Caco-2 (cell line): Measurements from ENCODE around the gene RNU4-1. TPM values are rescaled to one million over a fixed set of nuclear protein-coding genes. Genes with fewer than 3 reads are reported as not detected.

Experiments used
- BruUV-seq: library from RNA; stranded (reverse); fragments of 400-500 nt; replicated peaks from 2 replicates; lab custom pipeline; 2021; lab: Mats Ljungman, UMichigan
- CTCF ChIA-PET: fragments of 300-600 bp; sonication (Branson Sonifier 250); formaldehyde crosslinking; loops from one replicate; lab custom pipeline; 2022; ENCODE audit warnings: antibody characterized with exemption; lab: Charles Lee
- POLR2A ChIA-PET: fragments of 300-600 bp; sonication (Branson Sonifier 250); formaldehyde crosslinking; loops from one replicate; lab custom pipeline; 2022; ENCODE audit warnings: antibody characterized with exemption; lab: Charles Lee
- DNase-seq, 2 experiments: peaks; one replicate each; pipeline versions ENCODE4 v3.0.0 to v3.0.0-alpha.2; 2020 to 2022
- H3K27me3 ChIP-seq: replicated peaks from 2 replicates; pipeline ENCODE4 v1.6.0; 2011; ENCODE audit warnings: low read length; ENCODE audit not compliant: control insufficient read depth, insufficient read depth
- H3K36me3 ChIP-seq: 2 replicates; pipeline ENCODE4 v1.5.1; 2011; ENCODE audit warnings: low read length; ENCODE audit not compliant: control insufficient read depth, insufficient read depth
- H3K4me1 ChIP-seq: fragments of 250-450 bp; sonication (Bioruptor Pico); 2 replicates; pipeline ENCODE4 v1.5.1; 2020; ENCODE audit warnings: mild to moderate bottlenecking
- H3K4me3 ChIP-seq: 2 replicates; pipeline ENCODE4 v1.5.1; 2011; ENCODE audit warnings: low read depth, mild to moderate bottlenecking, control low read depth, low read length
- H3K9me3 ChIP-seq: fragments of 250-450 bp; sonication (Bioruptor Pico); 2 replicates; pipeline ENCODE4 v1.5.1; 2020; ENCODE audit warnings: mild to moderate bottlenecking, moderate library complexity
- H3K27ac Mint-ChIP-seq: one replicate; pipeline ENCODE4 v1.8.0; 2022; ENCODE audit warnings: mixed read lengths; ENCODE audit not compliant: unreplicated experiment
- H3K27me3 Mint-ChIP-seq: one replicate; pipeline ENCODE4 v1.8.0; 2022; ENCODE audit warnings: mixed read lengths; ENCODE audit not compliant: insufficient read depth, unreplicated experiment
- H3K36me3 Mint-ChIP-seq: one replicate; pipeline ENCODE4 v1.8.0; 2022; ENCODE audit warnings: mild to moderate bottlenecking, mixed read lengths; ENCODE audit not compliant: insufficient read depth, unreplicated experiment
- H3K4me1 Mint-ChIP-seq: one replicate; pipeline ENCODE4 v1.8.0; 2022; ENCODE audit warnings: low read depth, mixed read lengths; ENCODE audit not compliant: unreplicated experiment
- H3K4me3 Mint-ChIP-seq: one replicate; pipeline ENCODE4 v1.8.0; 2022; ENCODE audit warnings: mild to moderate bottlenecking, moderate library complexity, mixed read lengths; ENCODE audit not compliant: unreplicated experiment
- H3K9me3 Mint-ChIP-seq: one replicate; pipeline ENCODE4 v1.8.0; 2022; ENCODE audit warnings: mixed read lengths; ENCODE audit not compliant: unreplicated experiment
- intact Hi-C: fragments of 100-400 bp; cut with micrococcal nuclease; formaldehyde crosslinking; loops from one replicate; pipeline ENCODE4 v1.10.0; 2022; ENCODE audit not compliant: unreplicated experiment
- total RNA-seq: library from RNA; stranded (reverse); gene quantifications from 2 replicates; pipeline ENCODE4 v1.2.3, GENCODE V29; 2022
- TF ChIP-seq, protein P1 (sequence below), 2 experiments: fragments of 200-600 bp in 1 of 2; IDR thresholded peaks; 1 replicate in 1 of 2; 2 replicates in 1 of 2; pipeline versions ENCODE4 v1.5.1 to v1.8.0; 2011 to 2022; ENCODE audit warnings: antibody characterized with exemption in 1 of 2, control low read depth in 1 of 2, inconsistent platforms in 1 of 2, low read depth in 1 of 2, low read length in 1 of 2, mild to moderate bottlenecking in 1 of 2, moderate library complexity in 1 of 2; ENCODE audit not compliant: insufficient read depth in 1 of 2, severe bottlenecking in 1 of 2, unreplicated experiment in 1 of 2

Gene RNU4-1
- total RNA-seq, 1 experiment from 2014 or later = 3,645 TPM

DNA sequence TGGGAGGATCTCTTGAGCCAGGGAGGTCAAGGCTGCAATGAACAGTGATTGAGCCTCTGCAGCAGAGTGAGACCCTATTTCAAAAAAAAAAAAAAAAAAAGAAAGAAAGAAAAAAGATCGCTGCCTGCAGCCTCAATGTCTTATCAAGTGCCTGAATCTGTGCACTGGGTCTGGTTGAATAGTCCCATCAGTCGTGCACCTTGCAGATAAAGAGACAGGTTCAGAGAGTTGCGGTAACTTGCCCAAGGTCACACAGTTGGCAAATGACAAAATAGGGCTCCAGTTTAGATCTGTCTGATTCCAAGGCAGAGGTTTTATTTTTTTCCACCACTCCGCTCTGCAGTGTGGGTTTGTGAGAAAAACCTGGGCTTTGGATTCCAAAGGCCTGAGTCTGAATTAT, 35.2 kb upstream of the RNU4-1 start:
- Histone ChIP-seq H3K4me3 (no peak overlapping the region), H3K4me1 (no peaks in the 10 kb centered on the region), H3K9me3 (no peaks in the 10 kb centered on the region), H3K36me3 (no peaks in the 10 kb centered on the region), H3K27me3 (no peaks in the 10 kb centered on the region)
- intact Hi-C loops = loop anchor here (5.0 kb wide), 1 partner anchor 254 kb away; the partner anchor contains the start of gene POP5
- Mint-ChIP-seq H3K4me3 (no peak overlapping the region), H3K27me3 (no peaks in the 10 kb centered on the region), H3K36me3 (no peaks in the 10 kb centered on the region), H3K9me3 (no peaks in the 10 kb centered on the region), H3K27ac (no peak overlapping the region), H3K4me1 (peaks cover 7% of the 10 kb centered on the region)
- BruUV-seq = no TSS peak
- ChIA-PET POLR2A (no interaction called here), CTCF (no interaction called here)
- DNase-seq = no peak
- TF ChIP-seq, protein P1, sequence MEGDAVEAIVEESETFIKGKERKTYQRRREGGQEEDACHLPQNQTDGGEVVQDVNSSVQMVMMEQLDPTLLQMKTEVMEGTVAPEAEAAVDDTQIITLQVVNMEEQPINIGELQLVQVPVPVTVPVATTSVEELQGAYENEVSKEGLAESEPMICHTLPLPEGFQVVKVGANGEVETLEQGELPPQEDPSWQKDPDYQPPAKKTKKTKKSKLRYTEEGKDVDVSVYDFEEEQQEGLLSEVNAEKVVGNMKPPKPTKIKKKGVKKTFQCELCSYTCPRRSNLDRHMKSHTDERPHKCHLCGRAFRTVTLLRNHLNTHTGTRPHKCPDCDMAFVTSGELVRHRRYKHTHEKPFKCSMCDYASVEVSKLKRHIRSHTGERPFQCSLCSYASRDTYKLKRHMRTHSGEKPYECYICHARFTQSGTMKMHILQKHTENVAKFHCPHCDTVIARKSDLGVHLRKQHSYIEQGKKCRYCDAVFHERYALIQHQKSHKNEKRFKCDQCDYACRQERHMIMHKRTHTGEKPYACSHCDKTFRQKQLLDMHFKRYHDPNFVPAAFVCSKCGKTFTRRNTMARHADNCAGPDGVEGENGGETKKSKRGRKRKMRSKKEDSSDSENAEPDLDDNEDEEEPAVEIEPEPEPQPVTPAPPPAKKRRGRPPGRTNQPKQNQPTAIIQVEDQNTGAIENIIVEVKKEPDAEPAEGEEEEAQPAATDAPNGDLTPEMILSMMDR (IDR thresholded peaks at IDR 0.05; ENCODE audit: insufficient read depth in 1 of 2, low read depth in 1 of 2, low read length in 1 of 2, severe bottlenecking in 1 of 2, unreplicated experiment in 1 of 2) = no peak

DNA sequence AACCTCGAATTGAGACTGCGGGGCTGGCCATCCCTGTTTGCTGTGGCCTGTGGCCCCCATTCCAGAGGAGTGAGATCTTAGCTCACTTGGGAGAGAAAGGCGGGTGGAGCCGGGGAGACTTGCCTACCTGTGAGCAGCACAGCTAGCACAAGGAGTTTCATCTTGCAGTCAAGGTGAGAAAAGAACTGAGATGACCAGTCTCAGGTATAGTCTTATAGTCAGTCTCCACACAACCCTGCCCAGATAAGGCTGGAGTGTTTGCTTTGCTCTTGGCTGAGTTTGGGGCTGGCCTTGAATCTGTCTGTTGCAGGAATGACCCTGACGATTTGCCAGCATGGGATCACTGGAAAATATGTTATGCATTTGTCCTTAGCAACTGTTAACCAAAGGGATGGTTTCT, 34.6 kb upstream of the RNU4-1 start, which contains the start of gene PLA2G1B:
Gene PLA2G1B, minus strand, starts transcription at position 187 of the 400 bp plus-strand sequence. Its CDS starts 26 bp downstream, at position 161.
- ChIA-PET POLR2A (no interaction called here), CTCF (interaction anchor here (0.6 kb wide), 2 partner anchors 103 to 258 kb away, joined by 3 read pairs; no protein-coding TSS in a partner anchor)
- DNase-seq = no peak
- Histone ChIP-seq H3K4me3 (no peak within 1 kb of the TSS), H3K36me3 (no peaks in the 10 kb centered on the region), H3K4me1 (no peaks in the 10 kb centered on the region), H3K9me3 (no peaks in the 10 kb centered on the region), H3K27me3 (no peaks in the 10 kb centered on the region)
- Mint-ChIP-seq H3K9me3 (no peaks in the 10 kb centered on the region), H3K4me3 (no peak within 1 kb of the TSS), H3K36me3 (no peaks in the 10 kb centered on the region), H3K27me3 (no peaks in the 10 kb centered on the region), H3K27ac (no peak within 1 kb of the TSS), H3K4me1 (peaks cover 7% of the 10 kb centered on the region)
- TF ChIP-seq, protein P1 (IDR thresholded peaks at IDR 0.05; ENCODE audit: insufficient read depth in 1 of 2, low read depth in 1 of 2, low read length in 1 of 2, severe bottlenecking in 1 of 2, unreplicated experiment in 1 of 2) = no peak
- intact Hi-C loops = loop anchor here (5.0 kb wide), 1 partner anchor 255 kb away; the partner anchor contains the start of gene POP5
- BruUV-seq = no TSS peak

DNA sequence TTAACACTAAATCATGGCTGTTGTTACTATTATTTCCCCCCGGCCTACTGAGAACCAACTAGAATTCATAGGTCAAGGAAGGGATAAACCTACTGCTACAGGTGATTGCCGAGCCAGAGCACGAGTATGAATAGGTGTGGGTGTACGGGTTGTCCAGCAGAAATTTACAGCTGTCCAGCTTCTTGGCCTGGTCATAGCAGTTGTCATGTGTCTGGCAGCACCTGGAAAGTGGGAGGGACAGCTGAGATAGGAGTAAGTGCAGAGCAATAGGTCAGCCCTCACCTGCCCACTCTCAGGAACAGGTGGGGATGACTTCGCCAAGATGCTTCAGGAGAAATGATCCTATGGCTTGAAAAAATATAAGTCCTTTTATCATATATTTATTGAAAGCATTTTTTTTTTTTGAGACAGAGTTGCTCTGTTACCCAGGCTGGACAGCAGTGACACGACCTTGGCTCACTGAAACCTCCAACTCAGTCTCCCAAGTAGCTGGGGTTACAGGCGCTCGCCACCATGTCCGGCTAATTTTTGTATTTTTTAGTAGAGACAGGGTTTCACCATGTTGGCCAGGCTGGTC, 31.9 kb upstream of the RNU4-1 start:
- H3K36me3 ChIP-seq = no peaks in the 10 kb centered on the region
- intact Hi-C loops = loop anchor here (1.0 to 5.0 kb wide), 4 partner anchors 114 to 324 kb away; partner anchors contain the start of genes COX6A1 and POP5
- no peaks in the 10 kb centered on the region for H3K9me3 ChIP-seq
- TF ChIP-seq, protein P1 (IDR thresholded peaks at IDR 0.05; ENCODE audit: insufficient read depth in 1 of 2, low read depth in 1 of 2, low read length in 1 of 2, severe bottlenecking in 1 of 2, unreplicated experiment in 1 of 2) = no peak
- H3K27me3 Mint-ChIP-seq = no peaks in the 10 kb centered on the region
- H3K27me3 ChIP-seq = no peaks in the 10 kb centered on the region
- BruUV-seq = no TSS peak
- no peak for DNase-seq
- no peaks in the 10 kb centered on the region for H3K36me3 Mint-ChIP-seq
- no peak overlapping the region for H3K4me3 Mint-ChIP-seq
- H3K4me3 ChIP-seq = no peak overlapping the region
- ChIA-PET CTCF (interaction anchor here (0.6 to 1.0 kb wide), 2 partner anchors 105 to 108 kb away, joined by 3 read pairs; no protein-coding TSS in a partner anchor), POLR2A (no interaction called here)
- no peak overlapping the region for H3K27ac Mint-ChIP-seq
- no peaks in the 10 kb centered on the region for H3K9me3 Mint-ChIP-seq
- H3K4me1 ChIP-seq = peaks cover 22% of the 10 kb centered on the region
- H3K4me1 Mint-ChIP-seq = peaks cover 13% of the 10 kb centered on the region
